Natural killer cell (primary cell): ENCODE measurements around the gene CTIF. TPM values are rescaled to one million over a fixed set of nuclear protein-coding genes. Genes with fewer than 3 reads are reported as not detected.

ENCODE experiments used
- ATAC-seq, 3 donors: fragments of 150-1000 bp in 2 of 3; fragments of 200-7000 bp in 1 of 3; cut with Tn5 transposase; 1 replicate in 1 of 3; 2 replicates in 2 of 3; pipeline ENCODE4 v1.10.0; 2021; ENCODE audit warnings: mild to moderate bottlenecking in 2 of 3, moderate library complexity in 2 of 3
- DNase-seq, 2 donors: peaks; one replicate each; pipeline versions ENCODE4 v3.0.0 to v3.0.0-alpha.2; 2013 to 2021; ENCODE audit warnings: mixed read lengths in 1 of 2
- H3K27ac ChIP-seq: one replicate; pipeline ENCODE4 v1.5.1; 2013; ENCODE audit warnings: mild to moderate bottlenecking, low read length
- H3K27me3 ChIP-seq: one replicate; pipeline ENCODE4 v1.6.1; 2013; ENCODE audit warnings: low read length; ENCODE audit not compliant: control insufficient read depth, insufficient read depth
- H3K36me3 ChIP-seq: one replicate; pipeline ENCODE4 v1.6.1; 2013; ENCODE audit warnings: low read length; ENCODE audit not compliant: control insufficient read depth, insufficient read depth
- H3K4me1 ChIP-seq: one replicate; pipeline ENCODE4 v1.6.1; 2013; ENCODE audit warnings: low read length; ENCODE audit not compliant: control insufficient read depth, insufficient read depth
- H3K4me3 ChIP-seq: one replicate; pipeline ENCODE4 v1.5.1; 2013; ENCODE audit warnings: low read length
- H3K9me3 ChIP-seq: one replicate; pipeline ENCODE4 v1.6.1; 2013; ENCODE audit warnings: low read length; ENCODE audit not compliant: control insufficient read depth, insufficient read depth
- H3K27ac Mint-ChIP-seq, 2 donors: one replicate each; pipeline ENCODE4 v1.8.0; 2022; ENCODE audit warnings: mild to moderate bottlenecking in 2 of 2, mixed read lengths in 2 of 2, moderate library complexity in 1 of 2
- H3K27me3 Mint-ChIP-seq, 2 donors: one replicate each; pipeline ENCODE4 v1.8.0; 2022; ENCODE audit warnings: low read depth in 2 of 2, mixed read lengths in 2 of 2
- H3K36me3 Mint-ChIP-seq: one replicate; pipeline ENCODE4 v1.8.0; 2022; ENCODE audit warnings: mixed read lengths
- H3K4me1 Mint-ChIP-seq, 2 donors: one replicate each; pipeline ENCODE4 v1.8.0; 2022; ENCODE audit warnings: mixed read lengths in 2 of 2
- H3K4me3 Mint-ChIP-seq: one replicate; pipeline ENCODE4 v1.8.0; 2022; ENCODE audit warnings: mild to moderate bottlenecking, moderate library complexity, mixed read lengths
- H3K9me3 Mint-ChIP-seq, 2 donors: one replicate each; pipeline ENCODE4 v1.8.0; 2022; ENCODE audit warnings: mixed read lengths in 2 of 2
- WGBS: methylation state at CpG from one replicate; pipeline ENCODE4 v1.1.7; 2013; ENCODE audit warnings: missing lambda C conversion rate; ENCODE audit not compliant: insufficient coverage; 5-methylcytosine and 5-hydroxymethylcytosine counted together
- intact Hi-C: fragments of 100-400 bp; cut with micrococcal nuclease; formaldehyde crosslinking; loops from one replicate; pipeline ENCODE4 v1.14.2; 2022
- total RNA-seq, 4 donors: library from RNA; stranded (reverse); fragments of 120-200 nt in 1 of 4; gene quantifications; one replicate each; pipeline versions ENCODE4 v1.2.3 to v1.2.4, GENCODE V29; 2013 to 2022
- TF ChIP-seq, protein P1 (sequence below): fragments of 200-600 bp; IDR thresholded peaks from one replicate; pipeline ENCODE4 v1.8.0; 2022; ENCODE audit warnings: antibody characterized with exemption

The CTIF gene
- total RNA-seq, 3 donors from 2014 or later (not counting 1 experiment from before 2014, with no cell fraction given) = 6.9 to 10.2 (median 8.2) TPM

- TF ChIP-seq, protein P1, sequence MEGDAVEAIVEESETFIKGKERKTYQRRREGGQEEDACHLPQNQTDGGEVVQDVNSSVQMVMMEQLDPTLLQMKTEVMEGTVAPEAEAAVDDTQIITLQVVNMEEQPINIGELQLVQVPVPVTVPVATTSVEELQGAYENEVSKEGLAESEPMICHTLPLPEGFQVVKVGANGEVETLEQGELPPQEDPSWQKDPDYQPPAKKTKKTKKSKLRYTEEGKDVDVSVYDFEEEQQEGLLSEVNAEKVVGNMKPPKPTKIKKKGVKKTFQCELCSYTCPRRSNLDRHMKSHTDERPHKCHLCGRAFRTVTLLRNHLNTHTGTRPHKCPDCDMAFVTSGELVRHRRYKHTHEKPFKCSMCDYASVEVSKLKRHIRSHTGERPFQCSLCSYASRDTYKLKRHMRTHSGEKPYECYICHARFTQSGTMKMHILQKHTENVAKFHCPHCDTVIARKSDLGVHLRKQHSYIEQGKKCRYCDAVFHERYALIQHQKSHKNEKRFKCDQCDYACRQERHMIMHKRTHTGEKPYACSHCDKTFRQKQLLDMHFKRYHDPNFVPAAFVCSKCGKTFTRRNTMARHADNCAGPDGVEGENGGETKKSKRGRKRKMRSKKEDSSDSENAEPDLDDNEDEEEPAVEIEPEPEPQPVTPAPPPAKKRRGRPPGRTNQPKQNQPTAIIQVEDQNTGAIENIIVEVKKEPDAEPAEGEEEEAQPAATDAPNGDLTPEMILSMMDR = no peak
- Mint-ChIP-seq H3K9me3 (no peaks in the 10 kb centered on the region), H3K27me3 (no peaks in the 10 kb centered on the region), H3K4me3 (no peak overlapping the region), H3K36me3 (no peaks in the 10 kb centered on the region), H3K4me1 (peaks cover 11 to 14% of the 10 kb centered on the region in 2 donors), H3K27ac (no peak overlapping the region)
- no peak for DNase-seq
- H3K4me3 ChIP-seq = no peak overlapping the region
- H3K27me3 ChIP-seq = no peaks in the 10 kb centered on the region
- ATAC-seq = no peak
- no peaks in the 10 kb centered on the region for H3K9me3 ChIP-seq
- no peak overlapping the region for H3K27ac ChIP-seq
- no peaks in the 10 kb centered on the region for H3K36me3 ChIP-seq
- peaks cover 10% of the 10 kb centered on the region for H3K4me1 ChIP-seq
- 88% methylated on average over 4 of the region's 4 CpGs for whole genome bisulfite sequencing
- intact Hi-C loops = no loop called here
Observed at GRCh38 chr18:48595703-48596218, 56.9 kb downstream of the CTIF start.

- H3K27me3 Mint-ChIP-seq = no peaks in the 10 kb centered on the region
- H3K36me3 ChIP-seq = no peaks in the 10 kb centered on the region
- no peaks in the 10 kb centered on the region for H3K9me3 ChIP-seq
- ATAC-seq (no peak), DNase-seq (no peak)
- H3K4me3 Mint-ChIP-seq = no peak overlapping the region
- TF ChIP-seq, protein P1 = no peak
- intact Hi-C loops = no loop called here
- H3K4me1 Mint-ChIP-seq = peaks cover 16 to 17% of the 10 kb centered on the region in 2 donors
- no peak overlapping the region for H3K27ac ChIP-seq
- 90% methylated on average over 5 of the region's 5 CpGs for WGBS
- no peaks in the 10 kb centered on the region for H3K36me3 Mint-ChIP-seq
- H3K9me3 Mint-ChIP-seq = no peaks in the 10 kb centered on the region
- no peak overlapping the region for H3K4me3 ChIP-seq
- H3K27ac Mint-ChIP-seq = no peak overlapping the region
- H3K4me1 ChIP-seq = peaks cover 10% of the 10 kb centered on the region
- no peaks in the 10 kb centered on the region for H3K27me3 ChIP-seq
Observed at GRCh38 chr18:48597110-48597509, 58.3 kb downstream of the CTIF start.

GRCh38 chr18:48597671-48598070 lies 58.8 kb downstream of the CTIF start:
- no peaks in the 10 kb centered on the region for H3K36me3 ChIP-seq
- H3K27ac ChIP-seq = no peak overlapping the region
- no peaks in the 10 kb centered on the region for H3K27me3 Mint-ChIP-seq
- ATAC-seq (no peak), DNase-seq (no peak)
- H3K9me3 Mint-ChIP-seq = peaks cover 0 to under 1% of the 10 kb centered on the region in 2 donors
- intact Hi-C loops = no loop called here
- H3K4me1 ChIP-seq = peaks cover 10% of the 10 kb centered on the region
- H3K27me3 ChIP-seq = no peaks in the 10 kb centered on the region
- no peak overlapping the region for H3K4me3 Mint-ChIP-seq
- no peak overlapping the region for H3K27ac Mint-ChIP-seq
- no peaks in the 10 kb centered on the region for H3K36me3 Mint-ChIP-seq
- H3K4me3 ChIP-seq = no peak overlapping the region
- TF ChIP-seq, protein P1 = no peak
- WGBS = 86% methylated on average over 3 of the region's 3 CpGs
- peaks cover 16 to 17% of the 10 kb centered on the region in 2 donors for H3K4me1 Mint-ChIP-seq
- H3K9me3 ChIP-seq = no peaks in the 10 kb centered on the region

- intact Hi-C loops = no loop called here
- H3K4me3 Mint-ChIP-seq = no peak overlapping the region
- H3K27ac Mint-ChIP-seq = no peak overlapping the region
- DNase-seq = no peak
- H3K4me3 ChIP-seq = no peak overlapping the region
- WGBS = 95% methylated on average over 4 of the region's 4 CpGs
- H3K4me1 ChIP-seq = peaks cover 10% of the 10 kb centered on the region
- H3K36me3 Mint-ChIP-seq = no peaks in the 10 kb centered on the region
- H3K4me1 Mint-ChIP-seq = peaks cover 16 to 17% of the 10 kb centered on the region in 2 donors
- no peaks in the 10 kb centered on the region for H3K9me3 ChIP-seq
- no peaks in the 10 kb centered on the region for H3K36me3 ChIP-seq
- H3K27me3 ChIP-seq = no peaks in the 10 kb centered on the region
- TF ChIP-seq, protein P1 = no peak
- no peak for ATAC-seq
- H3K27me3 Mint-ChIP-seq = no peaks in the 10 kb centered on the region
- H3K27ac ChIP-seq = no peak overlapping the region
- H3K9me3 Mint-ChIP-seq = peaks cover 0 to 8% of the 10 kb centered on the region in 2 donors
Observed at GRCh38 chr18:48599391-48599790, 60.6 kb downstream of the CTIF start.
